Peyer's patch (tissue), 4 donors: ENCODE measurements around the gene KCNIP4. TPM values are rescaled to one million over a fixed set of nuclear protein-coding genes. Genes with fewer than 3 reads are reported as not detected.

Source experiments
- DNase-seq, 3 donors: peaks; one replicate each; pipeline ENCODE4 v3.0.0-alpha.2; 2017 to 2019
- H3K27ac ChIP-seq, 4 donors: fragments of 200-600 bp; sonication (generic); one replicate each; pipeline ENCODE4 v1.5.1; 2016 to 2019
- H3K27me3 ChIP-seq, 2 donors: fragments of 200-600 bp; sonication (generic); one replicate each; pipeline ENCODE4 v1.5.1; 2019
- H3K36me3 ChIP-seq, 3 donors: fragments of 200-600 bp; sonication (generic); one replicate each; pipeline ENCODE4 v1.5.1; 2016 to 2019
- H3K4me1 ChIP-seq, 4 donors: fragments of 200-600 bp; sonication (generic); one replicate each; pipeline ENCODE4 v1.5.1; 2016 to 2019
- H3K4me3 ChIP-seq, 4 donors: fragments of 200-600 bp; sonication (generic); 1 replicate in 3 of 4; 2 replicates in 1 of 4; pipeline ENCODE4 v1.5.1; 2016 to 2019; ENCODE audit warnings: mild to moderate bottlenecking in 1 of 4
- H3K9me3 ChIP-seq, 4 donors: fragments of 200-600 bp; sonication (generic); one replicate each; pipeline ENCODE4 v1.5.1; 2016 to 2019; ENCODE audit warnings: mild to moderate bottlenecking in 1 of 4
- POLR2A ChIP-seq, 2 donors: fragments of 450-650 bp; IDR thresholded peaks; one replicate each; pipeline ENCODE4 v1.5.1; 2017; ENCODE audit warnings: antibody characterized with exemption in 2 of 2, mild to moderate bottlenecking in 2 of 2, moderate library complexity in 2 of 2
- total RNA-seq, 4 donors: library from RNA; depleted of rRNA; stranded (reverse); fragments of >200 nt; gene quantifications; one replicate each; pipeline ENCODE4 v1.1.0, GENCODE V29; 2016
- TF ChIP-seq, protein P1 (sequence below), 6 experiments: fragments of 450-650 bp in 4 of 6; fragments of 200-600 bp in 2 of 6; sonication (generic) in 1 of 6; IDR thresholded peaks; one replicate each; pipeline ENCODE4 v1.5.1; 2017 to 2019; ENCODE audit warnings: antibody characterized with exemption in 6 of 6, mild to moderate bottlenecking in 3 of 6, moderate library complexity in 1 of 6

Gene KCNIP4
- total RNA-seq, 4 donors from 2014 or later: 2.8 TPM; not detected in 3

- Histone ChIP-seq H3K27me3 (no peaks in the 10 kb centered on the region), H3K9me3 (no peaks in the 10 kb centered on the region), H3K27ac (no peak overlapping the region), H3K36me3 (no peaks in the 10 kb centered on the region), H3K4me1 (no peaks in the 10 kb centered on the region), H3K4me3 (no peak overlapping the region)
- DNase-seq: no peak
- no peak for TF ChIP-seq POLR2A (IDR thresholded peaks at IDR 0.05)
- TF ChIP-seq, protein P1, sequence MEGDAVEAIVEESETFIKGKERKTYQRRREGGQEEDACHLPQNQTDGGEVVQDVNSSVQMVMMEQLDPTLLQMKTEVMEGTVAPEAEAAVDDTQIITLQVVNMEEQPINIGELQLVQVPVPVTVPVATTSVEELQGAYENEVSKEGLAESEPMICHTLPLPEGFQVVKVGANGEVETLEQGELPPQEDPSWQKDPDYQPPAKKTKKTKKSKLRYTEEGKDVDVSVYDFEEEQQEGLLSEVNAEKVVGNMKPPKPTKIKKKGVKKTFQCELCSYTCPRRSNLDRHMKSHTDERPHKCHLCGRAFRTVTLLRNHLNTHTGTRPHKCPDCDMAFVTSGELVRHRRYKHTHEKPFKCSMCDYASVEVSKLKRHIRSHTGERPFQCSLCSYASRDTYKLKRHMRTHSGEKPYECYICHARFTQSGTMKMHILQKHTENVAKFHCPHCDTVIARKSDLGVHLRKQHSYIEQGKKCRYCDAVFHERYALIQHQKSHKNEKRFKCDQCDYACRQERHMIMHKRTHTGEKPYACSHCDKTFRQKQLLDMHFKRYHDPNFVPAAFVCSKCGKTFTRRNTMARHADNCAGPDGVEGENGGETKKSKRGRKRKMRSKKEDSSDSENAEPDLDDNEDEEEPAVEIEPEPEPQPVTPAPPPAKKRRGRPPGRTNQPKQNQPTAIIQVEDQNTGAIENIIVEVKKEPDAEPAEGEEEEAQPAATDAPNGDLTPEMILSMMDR (IDR thresholded peaks at IDR 0.05): no peak
Measured at GRCh38 chr4:21962691-21963090, 14.1 kb upstream of the KCNIP4 start.

GRCh38 chr4:21960793-21961192 is 12.2 kb upstream of the KCNIP4 start:
- DNase-seq: no peak
- H3K27me3 ChIP-seq: no peaks in the 10 kb centered on the region
- H3K4me3 ChIP-seq: no peak overlapping the region
- H3K9me3 ChIP-seq: no peaks in the 10 kb centered on the region
- no peaks in the 10 kb centered on the region for H3K36me3 ChIP-seq
- H3K27ac ChIP-seq: no peak overlapping the region
- no peaks in the 10 kb centered on the region for H3K4me1 ChIP-seq
- TF ChIP-seq POLR2A (IDR thresholded peaks at IDR 0.05): no peak
- TF ChIP-seq, protein P1 (IDR thresholded peaks at IDR 0.05): no peak

DNA sequence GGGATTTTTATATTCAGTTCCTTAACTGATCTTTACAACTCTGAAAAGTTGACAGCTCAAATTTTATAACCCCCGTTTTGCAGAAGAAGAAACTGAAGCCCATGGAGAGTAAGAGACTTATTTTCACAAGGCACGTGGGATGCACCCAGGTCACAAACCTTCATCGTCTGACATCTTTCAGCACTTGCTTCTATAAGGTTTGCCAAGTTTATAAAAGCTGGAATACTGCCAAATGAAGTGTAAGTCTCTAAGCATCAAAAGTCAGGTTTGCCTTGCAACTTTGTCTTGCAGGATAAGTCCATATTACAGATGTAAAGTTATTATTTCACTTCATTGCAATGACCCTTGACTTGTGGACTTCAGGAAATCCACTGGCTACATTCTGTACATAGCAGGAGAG is 6.3 kb upstream of the KCNIP4 start:
- Histone ChIP-seq H3K4me1 (peaks cover 0 to 6% (median 0%) of the 10 kb centered on the region in 4 donors), H3K27me3 (no peaks in the 10 kb centered on the region), H3K4me3 (no peak overlapping the region), H3K27ac (no peak overlapping the region), H3K9me3 (no peaks in the 10 kb centered on the region), H3K36me3 (no peaks in the 10 kb centered on the region)
- TF ChIP-seq POLR2A (IDR thresholded peaks at IDR 0.05): no peak
- TF ChIP-seq, protein P1 (IDR thresholded peaks at IDR 0.05): no peak
- no peak for DNase-seq

DNA sequence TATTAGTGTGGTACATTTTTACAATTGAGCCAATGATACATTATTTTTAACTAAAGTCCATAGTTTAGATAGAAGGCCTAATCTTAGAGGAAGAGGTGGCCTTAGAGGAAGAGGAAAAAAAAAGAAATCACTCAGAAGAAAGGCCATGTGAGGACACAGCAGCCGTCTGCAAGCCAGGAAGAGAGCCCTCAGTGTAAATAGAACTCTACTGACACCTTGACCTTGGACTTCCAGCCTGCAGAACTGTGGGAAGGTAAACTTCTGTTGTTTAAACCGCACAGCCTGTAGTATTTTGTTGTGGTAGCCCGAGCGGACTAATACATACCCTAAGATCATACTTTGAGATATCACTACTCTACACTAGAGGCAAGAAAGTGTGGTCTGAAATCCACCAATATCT is 5.1 kb upstream of the KCNIP4 start:
- Histone ChIP-seq H3K4me3 (no peak overlapping the region), H3K36me3 (no peaks in the 10 kb centered on the region), H3K4me1 (peaks cover 0 to 6% (median 0%) of the 10 kb centered on the region in 4 donors), H3K27ac (no peak overlapping the region), H3K27me3 (no peaks in the 10 kb centered on the region), H3K9me3 (no peaks in the 10 kb centered on the region)
- TF ChIP-seq, protein P1 (IDR thresholded peaks at IDR 0.05): no peak
- TF ChIP-seq POLR2A (IDR thresholded peaks at IDR 0.05): no peak
- no peak for DNase-seq

- no peak for DNase-seq
- Histone ChIP-seq H3K4me3 (no peak overlapping the region), H3K27ac (no peak overlapping the region), H3K27me3 (peaks cover 0 to 2% of the 10 kb centered on the region in 2 donors), H3K4me1 (peaks cover 0 to 6% (median 0%) of the 10 kb centered on the region in 4 donors), H3K9me3 (no peaks in the 10 kb centered on the region), H3K36me3 (no peaks in the 10 kb centered on the region)
- no peak for TF ChIP-seq POLR2A (IDR thresholded peaks at IDR 0.05)
- TF ChIP-seq, protein P1 (IDR thresholded peaks at IDR 0.05): no peak
Measured at GRCh38 chr4:21952549-21952948, 4.0 kb upstream of the KCNIP4 start.

GRCh38 chr4:21949073-21949457 is 493 bp upstream of the KCNIP4 start:
- Histone ChIP-seq H3K27ac (no peak overlapping the region), H3K4me3 (peak overlapping the region in 3 of 4 donors; percentile 6 to 45 (median 44)), H3K9me3 (no peaks in the 10 kb centered on the region), H3K4me1 (peaks cover 0 to 6% (median 0%) of the 10 kb centered on the region in 4 donors), H3K36me3 (no peaks in the 10 kb centered on the region), H3K27me3 (peaks cover 0 to 5% of the 10 kb centered on the region in 2 donors)
- DNase-seq: peak in 2 of 3 donors; percentile 44 to 45
- TF ChIP-seq POLR2A (IDR thresholded peaks at IDR 0.05): no peak
- TF ChIP-seq, protein P1 (IDR thresholded peaks at IDR 0.05): no peak
